HFFc6 (cell line): ENCODE results near the gene KIAA2012. TPM values are rescaled to one million over a fixed set of nuclear protein-coding genes. Genes with fewer than 3 reads are reported as not detected.

Source experiments
- DNase-seq: peaks from one replicate; pipeline ENCODE4 v3.0.0-alpha.2; 2018
- H3K27ac Mint-ChIP-seq: 2 replicates; pipeline ENCODE4 v1.8.0; 2020; ENCODE audit warnings: mild to moderate bottlenecking, mixed read lengths
- H3K27me3 Mint-ChIP-seq: 2 replicates; pipeline ENCODE4 v1.8.0; 2021; ENCODE audit warnings: mild to moderate bottlenecking, moderate library complexity, mixed read lengths; ENCODE audit not compliant: insufficient read depth
- H3K36me3 Mint-ChIP-seq: 2 replicates; pipeline ENCODE4 v1.8.0; 2021; ENCODE audit warnings: low read depth, mixed read lengths
- H3K4me1 Mint-ChIP-seq: 2 replicates; pipeline ENCODE4 v1.8.0; 2020; ENCODE audit warnings: low read depth, mixed read lengths
- H3K4me3 Mint-ChIP-seq: 2 replicates; pipeline ENCODE4 v1.8.0; 2020; ENCODE audit warnings: mild to moderate bottlenecking, moderate library complexity, mixed read lengths
- H3K9me3 Mint-ChIP-seq: 2 replicates; pipeline ENCODE4 v1.8.0; 2020; ENCODE audit warnings: mild to moderate bottlenecking, mixed read lengths
- total RNA-seq, 6 experiments: library from RNA; stranded (reverse); fragmentation: NEBNext Ultra II Directional; extraction: Animal tissue kit (Norgen Biotek cat#: 25700); gene quantifications; 2 replicates in 1 of 6; 3 replicates in 5 of 6; pipeline ENCODE4 v1.2.3, GENCODE V29; 2021
- TF ChIP-seq, protein P1 (sequence below): fragments of 200-600 bp; sonication (generic); IDR thresholded peaks from 2 replicates; pipeline ENCODE4 v1.5.0; 2021; ENCODE audit warnings: antibody characterized with exemption, mild to moderate bottlenecking

KIAA2012 gene
- total RNA-seq, 6 experiments from 2014 or later = 0.09 to 0.40 (median 0.26) TPM

DNA sequence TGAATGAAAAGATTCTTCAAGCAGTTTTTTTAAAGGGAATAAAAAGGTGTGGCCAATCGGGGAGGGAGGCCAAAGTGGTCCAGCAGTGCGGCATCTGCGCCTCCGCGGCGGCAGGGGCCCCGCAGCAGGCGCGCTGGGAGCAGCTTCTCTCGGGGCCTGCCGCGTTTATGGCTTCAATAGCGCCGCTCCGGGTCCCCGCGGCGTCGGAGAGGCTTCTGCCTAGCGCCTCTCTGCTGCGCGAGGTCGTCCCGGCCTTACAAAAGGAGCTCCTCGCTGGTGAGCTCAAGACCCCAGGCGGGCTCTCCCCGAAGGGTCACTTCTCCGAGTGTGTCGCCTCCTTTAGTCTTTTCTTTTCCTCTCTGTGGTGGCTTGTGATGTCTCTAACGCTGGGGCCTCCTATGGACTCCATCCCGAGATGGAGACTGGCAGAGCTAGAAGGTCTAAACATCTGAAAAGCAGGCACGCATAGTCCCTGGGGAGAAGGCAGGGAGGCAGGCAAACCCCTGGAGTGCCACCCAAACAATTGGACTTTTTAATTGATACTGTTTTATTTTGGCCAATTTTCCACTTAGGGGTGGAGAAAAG is 98.3 kb downstream of the KIAA2012 start:
- DNase-seq = no peak
- Mint-ChIP-seq H3K9me3 (no peaks in the 10 kb centered on the region), H3K4me3 (peak overlapping the region; percentile 6; the same call in 1 of the 2 replicates), H3K4me1 (peaks cover 11% of the 10 kb centered on the region), H3K27ac (no peak overlapping the region), H3K36me3 (no peaks in the 10 kb centered on the region), H3K27me3 (no peaks in the 10 kb centered on the region)
- TF ChIP-seq, protein P1, sequence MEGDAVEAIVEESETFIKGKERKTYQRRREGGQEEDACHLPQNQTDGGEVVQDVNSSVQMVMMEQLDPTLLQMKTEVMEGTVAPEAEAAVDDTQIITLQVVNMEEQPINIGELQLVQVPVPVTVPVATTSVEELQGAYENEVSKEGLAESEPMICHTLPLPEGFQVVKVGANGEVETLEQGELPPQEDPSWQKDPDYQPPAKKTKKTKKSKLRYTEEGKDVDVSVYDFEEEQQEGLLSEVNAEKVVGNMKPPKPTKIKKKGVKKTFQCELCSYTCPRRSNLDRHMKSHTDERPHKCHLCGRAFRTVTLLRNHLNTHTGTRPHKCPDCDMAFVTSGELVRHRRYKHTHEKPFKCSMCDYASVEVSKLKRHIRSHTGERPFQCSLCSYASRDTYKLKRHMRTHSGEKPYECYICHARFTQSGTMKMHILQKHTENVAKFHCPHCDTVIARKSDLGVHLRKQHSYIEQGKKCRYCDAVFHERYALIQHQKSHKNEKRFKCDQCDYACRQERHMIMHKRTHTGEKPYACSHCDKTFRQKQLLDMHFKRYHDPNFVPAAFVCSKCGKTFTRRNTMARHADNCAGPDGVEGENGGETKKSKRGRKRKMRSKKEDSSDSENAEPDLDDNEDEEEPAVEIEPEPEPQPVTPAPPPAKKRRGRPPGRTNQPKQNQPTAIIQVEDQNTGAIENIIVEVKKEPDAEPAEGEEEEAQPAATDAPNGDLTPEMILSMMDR = no peak

DNA sequence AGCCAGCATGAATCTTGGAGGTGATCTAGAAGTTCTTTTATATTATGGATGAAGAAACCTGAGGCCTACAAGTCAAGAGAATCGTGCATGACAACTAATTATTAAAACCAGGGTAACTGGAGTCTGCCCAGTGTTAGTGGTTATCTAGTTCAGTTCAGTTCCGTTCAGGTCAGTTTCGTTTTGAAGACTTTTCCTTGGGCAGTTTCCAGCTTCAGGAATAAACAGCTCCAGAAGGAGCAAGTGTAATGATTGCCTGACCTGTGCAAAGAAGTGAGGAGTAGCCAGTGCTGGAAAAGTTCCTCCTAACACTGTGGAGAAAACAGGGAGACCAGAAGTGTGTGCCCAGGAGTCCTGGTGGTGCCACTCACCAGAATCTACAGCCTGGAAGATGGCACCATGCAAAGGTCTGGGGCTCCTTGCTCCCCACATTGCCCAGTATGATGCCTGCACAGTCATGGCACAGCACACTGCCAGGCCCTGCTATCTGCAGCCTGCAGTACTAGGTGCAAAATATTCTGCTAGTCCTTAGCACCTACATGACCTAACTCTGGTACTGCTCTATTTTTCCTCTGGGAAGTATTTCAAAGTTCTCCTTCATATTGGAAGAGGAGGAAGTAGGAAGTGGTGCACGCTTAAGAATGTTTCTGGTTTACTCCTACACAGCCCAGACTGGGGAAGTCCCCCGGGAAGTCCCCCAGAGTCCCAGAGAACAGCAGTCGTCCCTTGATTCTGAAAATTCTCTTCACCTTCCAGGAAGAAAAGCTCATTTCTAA is 99.6 kb downstream of the KIAA2012 start:
- Mint-ChIP-seq H3K4me3 (no peak overlapping the region), H3K9me3 (no peaks in the 10 kb centered on the region), H3K4me1 (peaks cover 10% of the 10 kb centered on the region), H3K36me3 (no peaks in the 10 kb centered on the region), H3K27ac (no peak overlapping the region; the same call in 1 of the 2 replicates), H3K27me3 (no peaks in the 10 kb centered on the region)
- DNase-seq = no peak
- TF ChIP-seq, protein P1 = no peak

DNA sequence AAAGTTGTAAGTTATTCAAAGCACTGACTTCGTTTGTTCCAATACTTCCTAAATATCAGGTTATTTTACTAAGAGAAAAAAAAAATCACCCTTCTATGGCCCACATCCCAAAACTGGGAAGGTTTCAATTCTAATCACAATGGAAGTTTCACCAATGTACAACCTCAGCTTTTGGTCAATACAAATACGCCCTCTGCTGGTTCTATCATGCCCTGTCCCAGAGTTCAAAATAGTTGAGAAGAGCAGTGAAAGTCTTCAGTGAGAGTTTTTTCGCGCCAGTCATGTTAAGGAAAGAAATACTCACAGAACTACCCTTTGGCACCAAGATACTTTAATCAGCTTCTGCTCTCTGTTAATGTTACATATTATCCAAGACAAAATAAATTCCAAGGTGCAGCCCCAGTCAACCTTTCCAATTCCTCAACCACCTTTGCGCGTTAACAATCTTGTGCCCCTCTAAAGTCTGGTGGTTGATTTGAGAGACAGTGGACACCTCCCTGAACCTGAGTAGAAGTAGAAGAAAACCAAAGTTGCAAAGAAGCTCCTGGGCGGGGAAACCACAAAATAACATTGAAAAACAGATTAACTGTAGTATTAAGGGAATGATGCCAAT is 105.4 kb downstream of the KIAA2012 start:
- H3K4me1 Mint-ChIP-seq = peaks cover 11% of the 10 kb centered on the region
- H3K9me3 Mint-ChIP-seq = no peaks in the 10 kb centered on the region
- H3K36me3 Mint-ChIP-seq = no peaks in the 10 kb centered on the region; the same call in 1 of the 2 replicates
- TF ChIP-seq, protein P1 = peak; percentile 94
- H3K27me3 Mint-ChIP-seq = no peaks in the 10 kb centered on the region; the same call in 1 of the 2 replicates
- H3K4me3 Mint-ChIP-seq = no peak overlapping the region
- DNase-seq = peak; percentile 69
- H3K27ac Mint-ChIP-seq = no peak overlapping the region

GRCh38 chr2:202184557-202184956 is 111.5 kb downstream of the KIAA2012 start:
- Mint-ChIP-seq H3K36me3 (no peaks in the 10 kb centered on the region; the same call in 1 of the 2 replicates), H3K4me3 (no peak overlapping the region), H3K27me3 (no peaks in the 10 kb centered on the region; the same call in 1 of the 2 replicates), H3K9me3 (no peaks in the 10 kb centered on the region), H3K4me1 (peaks cover 28% of the 10 kb centered on the region), H3K27ac (no peak overlapping the region)
- TF ChIP-seq, protein P1 = no peak
- DNase-seq = no peak

DNA sequence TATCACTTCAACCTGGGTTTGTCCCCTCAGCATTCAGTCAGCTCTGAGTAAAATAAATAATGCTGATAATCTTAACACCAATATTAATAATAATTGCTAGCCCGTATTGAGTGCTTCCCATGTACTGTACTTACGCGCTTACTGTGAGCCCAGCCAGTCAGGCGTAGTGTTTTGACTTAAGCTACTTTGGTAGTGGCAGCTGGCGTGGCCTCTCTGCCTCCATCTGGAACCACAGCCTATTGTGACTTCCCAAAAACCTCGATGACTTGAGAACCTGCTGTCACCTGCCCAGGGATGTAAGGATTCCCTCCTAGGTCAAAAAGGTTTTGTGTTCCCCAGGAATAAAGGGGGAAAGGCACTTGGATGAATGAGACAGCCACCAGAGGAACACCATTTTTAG is 112.1 kb downstream of the KIAA2012 start:
- H3K27ac Mint-ChIP-seq = peak overlapping the region; percentile 80; the same call in 1 of the 2 replicates
- H3K4me3 Mint-ChIP-seq = no peak overlapping the region
- H3K9me3 Mint-ChIP-seq = no peaks in the 10 kb centered on the region
- no peaks in the 10 kb centered on the region; the same call in 1 of the 2 replicates for H3K36me3 Mint-ChIP-seq
- DNase-seq = no peak
- peaks cover 28% of the 10 kb centered on the region for H3K4me1 Mint-ChIP-seq
- TF ChIP-seq, protein P1 = no peak
- H3K27me3 Mint-ChIP-seq = no peaks in the 10 kb centered on the region; the same call in 1 of the 2 replicates
